IMR-90 (cell line): ENCODE measurements around the gene C4B. TPM values are rescaled to one million over a fixed set of nuclear protein-coding genes. Genes with fewer than 3 reads are reported as not detected.
"Not testable (repeated sequence)": the region's sequence is repeated elsewhere in the genome, so short reads cannot be mapped to it uniquely, and the experiment has no call there.

Experiments
- ATAC-seq: fragments of 200-7000 bp; cut with Tn5 transposase; 2 replicates; pipeline ENCODE4 v1.9.1; 2020; ENCODE audit warnings: low read depth, mild to moderate bottlenecking, moderate library complexity
- BruUV-seq: library from RNA; stranded (reverse); fragments of 400-500 nt; replicated peaks from 2 replicates; lab custom pipeline; 2021; lab: Mats Ljungman, UMichigan
- CTCF ChIA-PET: fragments of 300-600 bp; formaldehyde crosslinking; extraction: SDS; loops from one replicate; lab custom pipeline; 2021; ENCODE audit warnings: antibody characterized with exemption; lab: Yijun Ruan, JAX
- POLR2A ChIA-PET: fragments of 300-600 bp; sonication (Branson Sonifier 250); formaldehyde crosslinking; loops from one replicate; lab custom pipeline; 2022; ENCODE audit warnings: antibody characterized with exemption; ENCODE audit not compliant: unreplicated experiment; lab: Charles Lee
- DNase-seq: peaks from one replicate; pipeline ENCODE4 v3.0.0; 2013
- H2AFZ ChIP-seq: replicated peaks from 2 replicates; pipeline ENCODE3; 2013; ENCODE audit warnings: low read length, mild to moderate bottlenecking; ENCODE audit not compliant: poor library complexity
- H2AK5ac ChIP-seq: 2 replicates; pipeline ENCODE4 v1.6.1; 2013; ENCODE audit warnings: low read depth, low read length, inconsistent platforms
- H2AK9ac ChIP-seq: replicated peaks from 2 replicates; pipeline ENCODE3; 2013; ENCODE audit warnings: mild to moderate bottlenecking, low read depth, low read length, moderate library complexity; ENCODE audit not compliant: poor library complexity
- H2BK120ac ChIP-seq: 2 replicates; pipeline ENCODE4 v1.6.1; 2013; ENCODE audit warnings: low read depth, low read length, inconsistent platforms
- H2BK15ac ChIP-seq: 3 replicates; pipeline ENCODE4 v1.6.1; 2013; ENCODE audit warnings: low read depth, low read length, inconsistent platforms
- H2BK20ac ChIP-seq: 2 replicates; pipeline ENCODE4 v1.6.1; 2013; ENCODE audit warnings: low read depth, mild to moderate bottlenecking, inconsistent platforms, low read length, moderate library complexity
- H2BK5ac ChIP-seq: 2 replicates; pipeline ENCODE4 v1.6.1; 2013; ENCODE audit warnings: mild to moderate bottlenecking, low read depth, low read length, inconsistent platforms; ENCODE audit not compliant: poor library complexity, severe bottlenecking
- H3K14ac ChIP-seq: replicated peaks from 2 replicates; pipeline ENCODE4 v1.6.1; 2013; ENCODE audit warnings: low read depth, low read length, inconsistent platforms
- H3K18ac ChIP-seq: 2 replicates; pipeline ENCODE4 v1.6.1; 2013; ENCODE audit warnings: low read depth, low read length, control low read depth
- H3K23ac ChIP-seq: 2 replicates; pipeline ENCODE4 v1.6.1; 2013; ENCODE audit warnings: low read depth, low read length, inconsistent platforms
- H3K27ac ChIP-seq: 2 replicates; pipeline ENCODE4 v1.5.1; 2013; ENCODE audit warnings: mild to moderate bottlenecking, control low read depth, low read length; ENCODE audit not compliant: insufficient read depth
- H3K27me3 ChIP-seq: 2 replicates; pipeline ENCODE4 v1.6.1; 2013; ENCODE audit warnings: low read length; ENCODE audit not compliant: control insufficient read depth, insufficient read depth
- H3K36me3 ChIP-seq: 2 replicates; pipeline ENCODE4 v1.6.1; 2013; ENCODE audit warnings: low read length, mixed read lengths; ENCODE audit not compliant: control insufficient read depth, insufficient read depth
- H3K4ac ChIP-seq: 2 replicates; pipeline ENCODE4 v1.6.1; 2013; ENCODE audit warnings: low read depth, low read length, inconsistent platforms
- H3K4me1 ChIP-seq: 2 replicates; pipeline ENCODE4 v1.6.1; 2013; ENCODE audit warnings: low read length, mixed read lengths; ENCODE audit not compliant: control insufficient read depth, insufficient read depth
- H3K4me2 ChIP-seq: 2 replicates; pipeline ENCODE4 v1.6.1; 2013; ENCODE audit warnings: low read depth, mild to moderate bottlenecking, control low read depth, low read length, moderate library complexity
- H3K4me3 ChIP-seq: 2 replicates; pipeline ENCODE4 v1.5.1; 2013; ENCODE audit warnings: low read depth, mild to moderate bottlenecking, control low read depth, low read length, moderate library complexity; ENCODE audit not compliant: insufficient read depth
- H3K56ac ChIP-seq: 2 replicates; pipeline ENCODE4 v1.6.1; 2013; ENCODE audit warnings: low read length, inconsistent platforms; ENCODE audit not compliant: insufficient read depth; ENCODE audit errors: extremely low read depth
- H3K79me1 ChIP-seq, 2 experiments: 2 replicates each; pipeline ENCODE4 v1.6.1; 2013; ENCODE audit warnings: low read length in 2 of 2, inconsistent platforms in 1 of 2, low read depth in 1 of 2
- H3K9ac ChIP-seq: 2 replicates; pipeline ENCODE4 v1.6.1; 2013; ENCODE audit warnings: low read depth, low read length, control low read depth
- H3K9me1 ChIP-seq: 2 replicates; pipeline ENCODE4 v1.6.1; 2013; ENCODE audit warnings: low read length, inconsistent platforms; ENCODE audit not compliant: insufficient read depth
- H3K9me3 ChIP-seq: 2 replicates; pipeline ENCODE4 v1.6.1; 2013; ENCODE audit warnings: low read length; ENCODE audit not compliant: control insufficient read depth, insufficient read depth
- H4K20me1 ChIP-seq: 2 replicates; pipeline ENCODE4 v1.6.1; 2013; ENCODE audit warnings: low read length, inconsistent platforms; ENCODE audit not compliant: insufficient read depth
- H4K5ac ChIP-seq: 2 replicates; pipeline ENCODE4 v1.6.1; 2013; ENCODE audit warnings: mild to moderate bottlenecking, low read depth, low read length, control low read depth
- H4K8ac ChIP-seq, 2 experiments: 2 replicates each; pipeline ENCODE4 v1.6.1; 2013; ENCODE audit warnings: low read depth in 2 of 2, low read length in 2 of 2, control low read depth in 1 of 2, inconsistent platforms in 1 of 2
- H4K91ac ChIP-seq: 2 replicates; pipeline ENCODE4 v1.6.1; 2013; ENCODE audit warnings: low read depth, low read length, inconsistent platforms; ENCODE audit not compliant: insufficient read depth
- WGBS, 2 experiments: methylation state at CpG; one replicate each; pipeline versions ENCODE4 v1.1.5 to v1.1.7; 2013; ENCODE audit warnings: missing lambda C conversion rate in 2 of 2; ENCODE audit not compliant: insufficient read length in 1 of 2; ENCODE audit errors: extremely low coverage in 2 of 2; 5-methylcytosine and 5-hydroxymethylcytosine counted together
- dilution Hi-C: fragments of 300-500 bp; cut with HindIII; formaldehyde crosslinking; loops from one replicate; pipeline ENCODE4 v1.14.3; 2018; ENCODE audit warnings: low sequenced_read_pairs; ENCODE audit not compliant: unreplicated experiment
- in situ Hi-C: fragments of 300-500 bp; cut with MboI; formaldehyde crosslinking; loops from 3 replicates; pipeline ENCODE4 v1.14.3; 2019; ENCODE audit warnings: low sequenced_read_pairs, inconsistent platforms, mixed read lengths
- intact Hi-C: fragments of 100-400 bp; cut with micrococcal nuclease; formaldehyde crosslinking; loops from 2 replicates; pipeline ENCODE4 v1.10.0; 2022
- polyA plus RNA-seq, 3 experiments: library from polyadenylated mRNA; depleted of rRNA; stranded (reverse); fragments of >200 nt; gene quantifications; 2 replicates each; pipeline ENCODE4 v1.2.3, GENCODE V29; 2012; ENCODE audit warnings: low replicate concordance in 1 of 3
- total RNA-seq: library from RNA; depleted of rRNA; stranded (reverse); fragments of >200 nt; gene quantifications from 2 replicates; pipeline ENCODE4 v1.2.3, GENCODE V29; 2012

The C4B gene
- total and polyA plus RNA-seq, 2 of the 4 experiments (the other 2 are of a cell fraction), result 0.54 to 4.2 TPM

DNA sequence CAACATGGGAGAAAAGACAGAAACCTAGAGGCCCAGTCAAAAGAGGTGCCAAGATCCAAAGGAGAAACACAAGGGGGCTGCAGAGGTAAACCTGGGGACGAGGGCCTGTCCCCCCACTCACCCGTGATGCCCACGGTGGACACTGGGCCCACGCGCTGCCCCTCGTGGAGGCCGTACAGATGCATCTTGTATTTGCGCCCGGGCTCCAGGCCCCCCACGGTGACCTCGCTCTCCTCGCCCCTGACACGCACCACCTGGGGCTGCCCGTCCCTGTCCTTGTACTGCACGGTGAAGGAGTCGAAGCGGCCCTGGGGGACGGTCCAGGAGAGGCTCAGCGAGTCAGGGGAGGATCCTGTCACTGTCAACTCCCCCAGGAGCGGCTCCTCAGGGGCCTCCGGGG, 34.6 kb downstream of the C4B start:
- intact Hi-C loops, result loop anchor here (2.0 to 10.0 kb wide), 2 partner anchors 66 to 106 kb away; partner anchors contain the start of genes PPT2 and PRRT1

DNA sequence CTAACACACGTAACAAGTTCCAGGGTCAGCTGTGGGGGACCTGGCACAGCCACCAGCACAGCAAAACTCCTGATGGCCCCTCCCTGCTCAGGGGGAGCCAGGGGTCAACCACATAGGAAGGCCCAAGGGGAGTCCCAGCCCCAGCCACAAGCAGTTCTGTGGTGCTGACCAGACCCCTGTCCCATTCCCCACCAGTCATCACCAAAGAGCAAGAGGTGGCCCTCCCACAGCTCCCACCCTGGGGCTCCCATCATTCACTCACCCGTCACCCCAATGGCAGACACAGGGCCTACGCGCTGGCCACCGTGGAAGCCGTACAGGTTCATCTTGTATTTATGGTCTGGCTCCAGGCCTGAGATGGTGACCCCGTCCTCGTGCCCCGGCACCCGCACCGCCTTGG, 35.1 kb downstream of the C4B start:
- H3K14ac ChIP-seq, H4K91ac ChIP-seq, H3K4me3 ChIP-seq, H2BK20ac ChIP-seq, POLR2A ChIA-PET, H2BK15ac ChIP-seq, in situ Hi-C loops, H3K9me3 ChIP-seq, H3K79me1 ChIP-seq, H2BK5ac ChIP-seq, dilution Hi-C loops, H4K20me1 ChIP-seq, CTCF ChIA-PET, H3K27ac ChIP-seq, H3K18ac ChIP-seq, H3K36me3 ChIP-seq, H3K9ac ChIP-seq, H3K4ac ChIP-seq, H2AK5ac ChIP-seq, H3K23ac ChIP-seq, H2BK120ac ChIP-seq, ATAC-seq, H4K5ac ChIP-seq, H3K9me1 ChIP-seq, H4K8ac ChIP-seq, H3K56ac ChIP-seq, DNase-seq, H2AFZ ChIP-seq, H2AK9ac ChIP-seq, BruUV-seq, H3K4me2 ChIP-seq: not testable (repeated sequence)
- H3K4me1 ChIP-seq, result peaks cover 16% of the 10 kb centered on the region; the same call in 1 of the 2 replicates
- peaks cover 32% of the 10 kb centered on the region for H3K27me3 ChIP-seq
- no CpG with 5 or more reads among the region's 11 CpGs for WGBS, 2 experiments
- intact Hi-C loops, result loop anchor here (2.0 to 10.0 kb wide), 2 partner anchors 65 to 105 kb away; partner anchors contain the start of genes PPT2 and PRRT1

More for the DNA sequence above, 34.6 kb downstream of the C4B start:
- H3K9ac ChIP-seq, H4K5ac ChIP-seq, H3K56ac ChIP-seq, H3K4me3 ChIP-seq, H3K36me3 ChIP-seq, dilution Hi-C loops, DNase-seq, H2AK9ac ChIP-seq, in situ Hi-C loops, H2BK120ac ChIP-seq, BruUV-seq, H2BK20ac ChIP-seq, H3K4ac ChIP-seq, H3K27ac ChIP-seq, H3K79me1 ChIP-seq, H4K91ac ChIP-seq, H4K20me1 ChIP-seq, H3K18ac ChIP-seq, H2BK5ac ChIP-seq, H3K23ac ChIP-seq, ATAC-seq, H4K8ac ChIP-seq, H3K9me3 ChIP-seq, POLR2A ChIA-PET, H2AFZ ChIP-seq, H3K9me1 ChIP-seq, H3K14ac ChIP-seq, H3K4me2 ChIP-seq, H2AK5ac ChIP-seq, H2BK15ac ChIP-seq: not testable (repeated sequence)
- 80% methylated on average over 1 of the region's 21 CpGs; no CpG with 5 or more reads in 1 of the 2 experiments for WGBS, 2 experiments
- peaks cover 28% of the 10 kb centered on the region for H3K27me3 ChIP-seq
- CTCF ChIA-PET, result interaction anchor here (0.5 to 1.0 kb wide), 2 partner anchors 70 to 116 kb away, joined by 3 read pairs; no protein-coding TSS in a partner anchor
- H3K4me1 ChIP-seq, result peaks cover 16% of the 10 kb centered on the region; the same call in 1 of the 2 replicates
